Breast epithelium (tissue), 3 donors: ENCODE measurements around the gene ROS1.

Experiments used
- POLR2A ChIP-seq: fragments of 450-650 bp; IDR thresholded peaks from one replicate; pipeline ENCODE4 v1.6.1; 2016; ENCODE audit warnings: antibody characterized with exemption, mild to moderate bottlenecking, moderate library complexity
- POLR2AphosphoS5 ChIP-seq, 3 donors: sonication (generic); formaldehyde crosslinking; IDR thresholded peaks; one replicate each; pipeline ENCODE4 v1.6.1; 2017; ENCODE audit warnings: antibody characterized with exemption in 3 of 3
- TF ChIP-seq, protein P1 (sequence below), 3 donors: fragments of 450-650 bp; IDR thresholded peaks; one replicate each; pipeline ENCODE4 v1.5.1; 2016 to 2017; ENCODE audit warnings: antibody characterized with exemption in 3 of 3, mild to moderate bottlenecking in 3 of 3, moderate library complexity in 3 of 3

DNA sequence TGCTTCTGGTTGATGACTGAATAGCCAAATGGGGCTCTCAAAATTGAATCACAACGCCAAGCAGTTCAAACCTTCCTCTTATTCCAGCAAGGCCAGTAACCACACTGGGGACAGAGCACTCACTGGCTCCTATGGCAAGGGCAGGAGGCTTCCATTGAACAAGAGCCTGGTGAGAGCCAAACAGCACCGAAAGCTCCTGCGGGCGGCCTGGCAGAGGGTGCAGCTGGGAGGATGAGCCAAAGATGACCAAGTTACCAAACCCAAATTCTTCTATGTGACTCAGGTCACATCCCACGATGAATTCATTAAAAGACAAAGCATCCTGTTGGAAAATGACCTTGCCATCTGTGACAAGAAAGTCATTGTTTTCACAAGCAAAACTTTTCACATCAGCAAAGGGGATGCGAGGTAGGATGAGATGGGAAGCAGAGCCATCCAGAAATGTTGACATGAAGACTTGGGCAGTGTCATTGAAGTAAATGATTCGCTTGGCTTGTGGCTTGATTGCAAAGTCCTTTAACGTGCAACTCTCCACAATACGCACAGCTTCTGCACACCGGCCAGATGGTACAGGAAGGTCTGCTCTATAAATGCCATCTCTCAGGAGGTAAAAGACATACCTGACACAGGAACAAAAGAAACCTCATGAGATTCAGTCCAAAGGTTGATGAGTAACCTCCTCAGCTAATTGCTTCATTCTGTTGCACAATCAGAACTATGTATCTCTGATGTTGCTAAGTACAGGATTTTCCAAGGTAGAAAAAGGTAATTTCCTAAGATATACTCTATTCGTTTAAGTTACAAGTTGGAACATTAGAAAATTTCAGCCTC, 36.3 kb downstream of the ROS1 start:
- TF ChIP-seq, protein P1, sequence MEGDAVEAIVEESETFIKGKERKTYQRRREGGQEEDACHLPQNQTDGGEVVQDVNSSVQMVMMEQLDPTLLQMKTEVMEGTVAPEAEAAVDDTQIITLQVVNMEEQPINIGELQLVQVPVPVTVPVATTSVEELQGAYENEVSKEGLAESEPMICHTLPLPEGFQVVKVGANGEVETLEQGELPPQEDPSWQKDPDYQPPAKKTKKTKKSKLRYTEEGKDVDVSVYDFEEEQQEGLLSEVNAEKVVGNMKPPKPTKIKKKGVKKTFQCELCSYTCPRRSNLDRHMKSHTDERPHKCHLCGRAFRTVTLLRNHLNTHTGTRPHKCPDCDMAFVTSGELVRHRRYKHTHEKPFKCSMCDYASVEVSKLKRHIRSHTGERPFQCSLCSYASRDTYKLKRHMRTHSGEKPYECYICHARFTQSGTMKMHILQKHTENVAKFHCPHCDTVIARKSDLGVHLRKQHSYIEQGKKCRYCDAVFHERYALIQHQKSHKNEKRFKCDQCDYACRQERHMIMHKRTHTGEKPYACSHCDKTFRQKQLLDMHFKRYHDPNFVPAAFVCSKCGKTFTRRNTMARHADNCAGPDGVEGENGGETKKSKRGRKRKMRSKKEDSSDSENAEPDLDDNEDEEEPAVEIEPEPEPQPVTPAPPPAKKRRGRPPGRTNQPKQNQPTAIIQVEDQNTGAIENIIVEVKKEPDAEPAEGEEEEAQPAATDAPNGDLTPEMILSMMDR (IDR thresholded peaks at IDR 0.05): no peak
- TF ChIP-seq POLR2A: no peak
- TF ChIP-seq POLR2AphosphoS5 (IDR thresholded peaks at IDR 0.05): no peak
